ENCODE measurements around the gene MSRB3.

DNA sequence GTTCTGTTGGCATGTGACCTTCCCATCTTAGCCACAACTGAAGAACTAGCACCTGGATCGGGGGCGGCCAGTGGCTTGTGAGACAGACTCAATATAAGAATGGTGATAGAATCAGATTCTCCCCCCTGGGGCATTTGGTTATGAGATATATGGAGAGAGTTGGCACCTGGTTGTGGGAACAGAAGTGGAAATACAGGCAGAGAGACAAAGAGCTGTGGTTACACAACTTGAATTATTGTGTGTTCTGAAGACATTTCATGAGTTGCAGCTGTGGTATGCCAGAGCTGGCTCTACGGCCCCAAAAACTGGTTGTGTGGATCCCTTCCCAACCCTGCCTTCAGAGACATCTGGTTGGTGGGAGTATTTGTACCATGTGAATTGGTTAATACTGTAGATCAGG lies 2.9 kb upstream of the MSRB3 start:
- TF ChIP-seq, protein P1, sequence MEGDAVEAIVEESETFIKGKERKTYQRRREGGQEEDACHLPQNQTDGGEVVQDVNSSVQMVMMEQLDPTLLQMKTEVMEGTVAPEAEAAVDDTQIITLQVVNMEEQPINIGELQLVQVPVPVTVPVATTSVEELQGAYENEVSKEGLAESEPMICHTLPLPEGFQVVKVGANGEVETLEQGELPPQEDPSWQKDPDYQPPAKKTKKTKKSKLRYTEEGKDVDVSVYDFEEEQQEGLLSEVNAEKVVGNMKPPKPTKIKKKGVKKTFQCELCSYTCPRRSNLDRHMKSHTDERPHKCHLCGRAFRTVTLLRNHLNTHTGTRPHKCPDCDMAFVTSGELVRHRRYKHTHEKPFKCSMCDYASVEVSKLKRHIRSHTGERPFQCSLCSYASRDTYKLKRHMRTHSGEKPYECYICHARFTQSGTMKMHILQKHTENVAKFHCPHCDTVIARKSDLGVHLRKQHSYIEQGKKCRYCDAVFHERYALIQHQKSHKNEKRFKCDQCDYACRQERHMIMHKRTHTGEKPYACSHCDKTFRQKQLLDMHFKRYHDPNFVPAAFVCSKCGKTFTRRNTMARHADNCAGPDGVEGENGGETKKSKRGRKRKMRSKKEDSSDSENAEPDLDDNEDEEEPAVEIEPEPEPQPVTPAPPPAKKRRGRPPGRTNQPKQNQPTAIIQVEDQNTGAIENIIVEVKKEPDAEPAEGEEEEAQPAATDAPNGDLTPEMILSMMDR (conservative IDR thresholded peaks at IDR 0.05; ENCODE audit: low read depth in 2 of 2), result no peak
- TF ChIP-seq EZH2 (IDR thresholded peaks at IDR 0.05; ENCODE audit: low read depth, unreplicated experiment) (no peak), ZNF114 (CRISPR knock-in tag; IDR thresholded peaks at IDR 0.05) (no peak), POLR2AphosphoS5 (IDR thresholded peaks at IDR 0.05; ENCODE audit: low read depth) (no peak)
